B cell (primary cell): ENCODE measurements around the gene PVALEF. TPM values are rescaled to one million over a fixed set of nuclear protein-coding genes. Genes with fewer than 3 reads are reported as not detected.

Source experiments
- ATAC-seq: fragments of 200-7000 bp; cut with Tn5 transposase; one replicate; pipeline ENCODE4 v1.10.0; 2021; ENCODE audit warnings: low read depth, mild to moderate bottlenecking, moderate number of reproducible peaks, moderate library complexity
- CTCF ChIA-PET: fragments of 350-600 bp; sonication (Branson Sonifier 250); formaldehyde crosslinking; loops from one replicate; lab custom pipeline; 2021; ENCODE audit warnings: antibody characterized with exemption, inconsistent platforms; lab: Charles Lee
- POLR2A ChIA-PET: fragments of 350-600 bp; sonication (Branson Sonifier 250); formaldehyde crosslinking; loops from one replicate; lab custom pipeline; 2021; ENCODE audit warnings: antibody characterized with exemption; lab: Charles Lee
- DNase-seq: peaks from one replicate; pipeline ENCODE4 v3.0.0; 2013
- H2AFZ ChIP-seq: 2 replicates; pipeline ENCODE4 v1.6.1; 2012; ENCODE audit warnings: mild to moderate bottlenecking, low read depth, low read length; ENCODE audit not compliant: insufficient read depth, poor library complexity, severe bottlenecking
- H3K27ac ChIP-seq, 2 donors: 1 replicate in 1 of 2; 2 replicates in 1 of 2; pipeline ENCODE4 v1.5.1; 2012 to 2013; ENCODE audit warnings: low read length in 2 of 2, mild to moderate bottlenecking in 2 of 2, moderate library complexity in 1 of 2
- H3K27me3 ChIP-seq, 4 experiments: fragments of 200-600 bp in 1 of 4; sonication (generic) in 1 of 4; replicated peaks in 1 of 4; 1 replicate in 2 of 4; 2 replicates in 2 of 4; pipeline versions ENCODE4 v1.6.1 to v1.7.0; 2013 to 2016; ENCODE audit warnings: low read length in 3 of 4, mild to moderate bottlenecking in 2 of 4, mixed read lengths in 1 of 4, moderate library complexity in 1 of 4; ENCODE audit not compliant: insufficient read depth in 4 of 4, control insufficient read depth in 3 of 4; ENCODE audit errors: control extremely low read depth in 1 of 4
- H3K36me3 ChIP-seq, 2 experiments: replicated peaks in 1 of 2; 1 replicate in 1 of 2; 2 replicates in 1 of 2; pipeline versions ENCODE4 v1.6.1 to v1.7.1; 2013; ENCODE audit warnings: low read length in 1 of 2; ENCODE audit not compliant: insufficient read depth in 2 of 2, control insufficient read depth in 1 of 2; ENCODE audit errors: control extremely low read depth in 1 of 2, extremely low read depth in 1 of 2
- H3K4me1 ChIP-seq, 2 donors: fragments of 200-600 bp in 1 of 2; sonication (generic) in 1 of 2; 1 replicate in 1 of 2; 2 replicates in 1 of 2; pipeline versions ENCODE4 v1.5.1 to v1.6.1; 2013 to 2017; ENCODE audit warnings: low read length in 2 of 2; ENCODE audit not compliant: control insufficient read depth in 2 of 2, insufficient read depth in 2 of 2
- H3K4me2 ChIP-seq: replicated peaks from 2 replicates; pipeline ENCODE3; 2012; ENCODE audit warnings: mild to moderate bottlenecking, low read depth, low read length; ENCODE audit not compliant: poor library complexity, severe bottlenecking
- H3K4me3 ChIP-seq, 5 experiments: fragments of 200-600 bp in 1 of 5; sonication (generic) in 1 of 5; 1 replicate in 3 of 5; 2 replicates in 2 of 5; pipeline versions ENCODE4 v1.5.1 to v1.7.0; 2011 to 2016; ENCODE audit warnings: low read length in 4 of 5, mild to moderate bottlenecking in 4 of 5, low read depth in 2 of 5, control low read depth in 1 of 5, moderate library complexity in 1 of 5; ENCODE audit not compliant: insufficient read depth in 1 of 5; ENCODE audit errors: control extremely low read depth in 1 of 5, extremely low read depth in 1 of 5
- H3K79me2 ChIP-seq: fragments of 200-600 bp; sonication (generic); one replicate; pipeline ENCODE4 v1.6.0; 2016; ENCODE audit warnings: low read length; ENCODE audit not compliant: control insufficient read depth, insufficient read depth
- H3K9ac ChIP-seq: fragments of 200-600 bp; sonication (generic); 2 replicates; pipeline ENCODE4 v1.6.1; 2017; ENCODE audit warnings: mild to moderate bottlenecking, low read length, moderate library complexity
- H3K9me3 ChIP-seq, 3 donors: one replicate each; pipeline versions ENCODE4 v1.6.1 to v1.7.1; 2013; ENCODE audit warnings: low read length in 2 of 3; ENCODE audit not compliant: control insufficient read depth in 2 of 3, insufficient read depth in 1 of 3; ENCODE audit errors: control extremely low read depth in 1 of 3
- H4K20me1 ChIP-seq: 2 replicates; pipeline ENCODE4 v1.6.0; 2012; ENCODE audit warnings: mild to moderate bottlenecking, low read length; ENCODE audit not compliant: insufficient read depth, control insufficient read depth, poor library complexity, severe bottlenecking
- H3K27ac Mint-ChIP-seq: one replicate; pipeline ENCODE4 v1.8.0; 2021; ENCODE audit warnings: mixed read lengths
- H3K27me3 Mint-ChIP-seq: one replicate; pipeline ENCODE4 v1.8.0; 2021; ENCODE audit warnings: mixed read lengths
- H3K4me1 Mint-ChIP-seq: one replicate; pipeline ENCODE4 v1.8.0; 2021; ENCODE audit warnings: mixed read lengths
- H3K4me3 Mint-ChIP-seq: one replicate; pipeline ENCODE4 v1.8.0; 2021; ENCODE audit warnings: mixed read lengths
- H3K9me3 Mint-ChIP-seq: one replicate; pipeline ENCODE4 v1.8.0; 2022; ENCODE audit warnings: mixed read lengths; ENCODE audit not compliant: insufficient read depth
- EZH2 ChIP-seq: IDR thresholded peaks from 2 replicates; pipeline ENCODE4 v1.6.1; 2012; ENCODE audit warnings: borderline replicate concordance, low read depth, mild to moderate bottlenecking, moderate library complexity, low read length; ENCODE audit not compliant: insufficient read depth, poor library complexity, severe bottlenecking
- WGBS: methylation state at CpG from one replicate; pipeline ENCODE4 v1.1.5; 2013; ENCODE audit warnings: missing lambda C conversion rate; ENCODE audit not compliant: insufficient coverage; 5-methylcytosine and 5-hydroxymethylcytosine counted together
- intact Hi-C: fragments of 100-400 bp; cut with micrococcal nuclease; formaldehyde crosslinking; loops from one replicate; pipeline ENCODE4 v1.10.0; 2022
- polyA plus RNA-seq: library from polyadenylated mRNA; depleted of rRNA; stranded (reverse); fragments of >200 nt; gene quantifications from 2 replicates; pipeline ENCODE4 v1.2.3, GENCODE V29; 2012
- total RNA-seq, 2 donors: library from RNA; stranded (reverse); fragments of 120-200 nt in 1 of 2; gene quantifications; 1 replicate in 1 of 2; 2 replicates in 1 of 2; pipeline versions ENCODE4 v1.2.3 to v1.2.4, GENCODE V29; 2013 to 2022
- TF ChIP-seq, protein P1 (sequence below): fragments of 200-600 bp; IDR thresholded peaks from one replicate; pipeline ENCODE4 v1.8.0; 2022; ENCODE audit warnings: antibody characterized with exemption, mild to moderate bottlenecking

The PVALEF gene
- total and polyA plus RNA-seq, 2 donors (not counting 1 experiment from before 2014, with no cell fraction given) = not detected

DNA sequence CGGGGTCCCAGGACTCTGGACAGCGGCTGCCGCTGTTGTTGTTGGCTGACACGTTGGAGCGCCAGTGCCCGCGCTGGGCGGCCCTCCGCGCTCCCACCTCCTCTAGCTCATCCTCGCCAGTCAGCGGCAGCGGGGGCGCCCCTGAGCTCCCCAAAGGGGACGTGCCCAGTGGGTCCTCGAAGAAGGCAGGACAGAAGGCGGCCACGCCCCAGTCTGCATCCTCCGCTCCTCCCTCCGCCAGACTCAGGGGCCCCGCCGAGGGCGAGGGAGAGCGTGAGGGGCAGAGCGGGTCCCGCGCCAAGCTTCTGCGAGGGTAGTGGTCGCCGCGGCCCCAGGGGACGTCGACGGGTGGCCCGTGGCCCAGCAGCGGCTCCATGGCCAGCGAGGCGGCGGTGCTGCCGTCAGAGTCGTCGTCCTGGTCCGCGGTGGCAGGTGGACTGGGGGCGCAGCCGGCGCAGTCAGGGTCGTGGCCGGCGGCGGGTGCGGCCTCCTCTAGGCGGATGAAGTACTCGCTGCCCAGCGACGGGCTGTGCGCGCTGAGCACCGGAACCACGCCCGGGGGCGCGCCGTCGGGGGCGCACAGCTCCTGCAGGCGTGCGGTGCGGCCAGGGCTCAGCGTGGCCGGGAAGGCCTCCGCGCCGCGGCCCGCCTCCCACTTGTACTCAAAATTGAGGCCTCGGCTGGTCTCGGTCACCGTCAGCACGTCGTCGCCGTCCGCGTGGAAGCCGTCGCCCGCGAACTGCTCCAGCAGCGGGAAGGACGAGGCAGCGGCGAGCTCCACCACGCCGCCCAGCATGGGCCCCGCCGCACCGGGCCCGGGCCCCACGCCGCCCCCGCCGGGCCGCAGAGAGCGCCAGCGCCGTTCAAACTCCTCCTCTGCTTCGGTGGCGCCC is 43.2 kb upstream of the PVALEF start:
- Mint-ChIP-seq H3K27me3 (no peaks in the 10 kb centered on the region), H3K27ac (no peak overlapping the region), H3K4me1 (peaks cover 4% of the 10 kb centered on the region), H3K4me3 (no peak overlapping the region), H3K9me3 (no peaks in the 10 kb centered on the region)
- DNase-seq = no peak
- intact Hi-C loops = no loop called here
- H2AFZ ChIP-seq = no peak overlapping the region
- no peaks in the 10 kb centered on the region for H4K20me1 ChIP-seq
- H3K79me2 ChIP-seq = no peaks in the 10 kb centered on the region
- WGBS = 96% methylated on average over 109 of the region's 109 CpGs
- no peak overlapping the region for H3K4me2 ChIP-seq
- CTCF ChIA-PET = no interaction called here
- peaks cover 0 to 5% (median 0%) of the 10 kb centered on the region in 3 donors for H3K9me3 ChIP-seq
- no peak overlapping the region for H3K27ac ChIP-seq
- peaks cover 6 to 12% of the 10 kb centered on the region in 2 donors for H3K4me1 ChIP-seq
- H3K36me3 ChIP-seq = no peaks in the 10 kb centered on the region
- H3K4me3 ChIP-seq = no peak overlapping the region
- POLR2A ChIA-PET = no interaction called here
- peaks cover 0 to 11% (median 0%) of the 10 kb centered on the region in 4 experiments for H3K27me3 ChIP-seq
- TF ChIP-seq EZH2 = no peak
- TF ChIP-seq, protein P1, sequence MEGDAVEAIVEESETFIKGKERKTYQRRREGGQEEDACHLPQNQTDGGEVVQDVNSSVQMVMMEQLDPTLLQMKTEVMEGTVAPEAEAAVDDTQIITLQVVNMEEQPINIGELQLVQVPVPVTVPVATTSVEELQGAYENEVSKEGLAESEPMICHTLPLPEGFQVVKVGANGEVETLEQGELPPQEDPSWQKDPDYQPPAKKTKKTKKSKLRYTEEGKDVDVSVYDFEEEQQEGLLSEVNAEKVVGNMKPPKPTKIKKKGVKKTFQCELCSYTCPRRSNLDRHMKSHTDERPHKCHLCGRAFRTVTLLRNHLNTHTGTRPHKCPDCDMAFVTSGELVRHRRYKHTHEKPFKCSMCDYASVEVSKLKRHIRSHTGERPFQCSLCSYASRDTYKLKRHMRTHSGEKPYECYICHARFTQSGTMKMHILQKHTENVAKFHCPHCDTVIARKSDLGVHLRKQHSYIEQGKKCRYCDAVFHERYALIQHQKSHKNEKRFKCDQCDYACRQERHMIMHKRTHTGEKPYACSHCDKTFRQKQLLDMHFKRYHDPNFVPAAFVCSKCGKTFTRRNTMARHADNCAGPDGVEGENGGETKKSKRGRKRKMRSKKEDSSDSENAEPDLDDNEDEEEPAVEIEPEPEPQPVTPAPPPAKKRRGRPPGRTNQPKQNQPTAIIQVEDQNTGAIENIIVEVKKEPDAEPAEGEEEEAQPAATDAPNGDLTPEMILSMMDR = no peak
- H3K9ac ChIP-seq = no peak overlapping the region
- no peak for ATAC-seq
